Measurements from ENCODE around the gene PXK. TPM values are rescaled to one million over a fixed set of nuclear protein-coding genes. Genes with fewer than 3 reads are reported as not detected.

The PXK gene
- total RNA-seq, 1 experiment from 2014 or later = 14.8 TPM

DNA sequence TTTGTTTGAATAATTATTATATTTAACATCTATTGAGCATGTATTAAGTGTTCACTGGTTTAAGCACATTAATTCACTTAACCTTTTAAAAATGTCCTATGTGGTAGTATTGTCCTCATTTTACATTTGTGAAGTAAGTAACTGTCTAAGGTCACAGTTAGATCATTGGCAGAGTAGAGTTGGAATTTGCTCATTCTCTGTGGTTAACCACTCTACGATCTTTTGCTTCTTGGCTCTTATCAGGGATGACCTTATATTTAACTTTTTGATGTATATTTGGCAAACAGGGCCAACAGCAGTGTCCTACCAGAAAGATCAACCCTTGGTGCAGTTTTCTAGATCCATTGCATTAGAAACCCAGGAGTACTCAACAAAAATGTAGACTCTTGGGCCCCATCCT lies 34.0 kb downstream of the PXK start:
- no peak for DNase-seq (ENCODE audit: low read depth)
- in situ Hi-C loops (cut with HindIII; ENCODE audit: low pct_unique_long_range_greater_than_20kb, low sequenced_read_pairs) = no loop called here

DNA sequence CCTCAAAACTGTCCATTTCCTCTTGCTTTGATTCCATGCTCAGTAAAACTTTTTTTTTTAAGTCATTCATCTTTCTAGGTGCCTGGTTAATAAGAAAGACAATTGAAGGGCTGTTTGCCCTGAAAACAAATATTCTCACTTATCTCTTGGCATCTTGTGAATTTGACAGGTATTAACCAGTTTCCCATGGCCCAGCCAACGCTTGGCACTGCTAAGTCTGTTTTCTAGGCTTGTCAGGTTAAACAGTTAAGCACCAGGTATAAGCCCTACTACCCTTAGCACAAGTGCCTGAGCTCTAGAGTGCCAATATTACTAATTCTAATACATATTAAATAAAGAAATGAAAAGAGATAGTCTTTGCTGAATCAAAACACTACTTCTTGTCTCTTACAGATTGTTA lies 36.3 kb downstream of the PXK start:
- in situ Hi-C loops (cut with HindIII; ENCODE audit: low pct_unique_long_range_greater_than_20kb, low sequenced_read_pairs) = no loop called here
- DNase-seq (ENCODE audit: low read depth) = no peak

DNA sequence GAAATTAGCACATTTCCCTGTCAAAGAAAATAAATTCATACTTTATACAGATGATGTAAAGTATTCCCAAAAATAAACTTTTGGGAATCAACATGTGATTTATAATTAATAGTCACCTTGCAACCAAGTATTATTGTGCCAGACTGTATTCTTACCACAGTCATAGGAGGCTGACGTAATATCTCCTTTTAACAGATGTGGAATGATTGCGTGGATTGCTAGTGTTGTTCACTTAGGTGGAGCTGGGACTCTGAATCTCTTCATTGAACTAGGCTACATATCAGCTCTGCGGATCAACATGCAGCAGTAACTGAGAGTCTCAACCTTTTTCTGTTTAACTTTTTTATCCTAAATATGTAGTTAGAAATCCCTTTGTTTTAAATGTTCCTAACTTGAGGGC lies 37.2 kb downstream of the PXK start:
- in situ Hi-C loops (cut with HindIII; ENCODE audit: low pct_unique_long_range_greater_than_20kb, low sequenced_read_pairs) = no loop called here
- no peak for DNase-seq (ENCODE audit: low read depth)

DNA sequence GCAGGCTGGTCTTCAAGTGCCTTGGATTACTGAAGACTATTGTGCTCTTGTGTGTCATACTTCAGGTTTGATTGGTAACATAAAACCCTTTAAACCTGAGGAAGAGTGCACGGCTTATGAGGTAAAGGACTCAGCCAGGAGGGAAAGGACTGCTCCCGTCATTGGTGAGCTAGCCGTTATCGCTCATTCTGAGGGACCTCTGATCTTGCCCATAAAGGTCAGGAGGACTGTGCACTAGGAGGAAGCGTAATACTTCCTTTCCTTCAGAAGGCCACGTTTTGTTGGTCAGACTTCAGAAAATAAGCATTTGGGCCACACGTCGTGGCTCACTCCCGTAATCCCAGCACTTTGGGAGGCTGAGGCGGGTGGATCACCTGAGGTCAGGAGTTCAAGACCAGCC lies 37.7 kb downstream of the PXK start:
- in situ Hi-C loops (cut with HindIII; ENCODE audit: low pct_unique_long_range_greater_than_20kb, low sequenced_read_pairs) = no loop called here
- DNase-seq (ENCODE audit: low read depth) = no peak

DNA sequence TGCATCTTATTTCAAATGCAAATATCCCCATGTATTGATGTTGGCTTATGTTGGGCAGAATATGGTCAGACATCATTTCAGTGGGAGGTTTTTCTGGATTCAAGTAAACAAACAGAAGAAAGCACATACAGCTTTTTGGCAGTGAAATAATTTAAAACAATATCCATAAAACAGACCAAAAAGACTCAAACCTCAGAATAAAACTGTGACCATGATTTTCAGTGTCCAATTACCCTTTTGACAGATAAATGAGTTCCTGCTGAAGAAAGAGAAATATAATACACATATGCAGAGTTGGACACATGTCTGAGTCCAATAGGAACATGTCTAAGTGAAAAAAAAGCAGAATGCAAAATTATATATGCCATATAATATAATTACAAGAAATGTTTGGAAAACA lies 39.1 kb downstream of the PXK start:
- no peak for DNase-seq (ENCODE audit: low read depth)
- in situ Hi-C loops (cut with HindIII; ENCODE audit: low pct_unique_long_range_greater_than_20kb, low sequenced_read_pairs) = no loop called here

DNA sequence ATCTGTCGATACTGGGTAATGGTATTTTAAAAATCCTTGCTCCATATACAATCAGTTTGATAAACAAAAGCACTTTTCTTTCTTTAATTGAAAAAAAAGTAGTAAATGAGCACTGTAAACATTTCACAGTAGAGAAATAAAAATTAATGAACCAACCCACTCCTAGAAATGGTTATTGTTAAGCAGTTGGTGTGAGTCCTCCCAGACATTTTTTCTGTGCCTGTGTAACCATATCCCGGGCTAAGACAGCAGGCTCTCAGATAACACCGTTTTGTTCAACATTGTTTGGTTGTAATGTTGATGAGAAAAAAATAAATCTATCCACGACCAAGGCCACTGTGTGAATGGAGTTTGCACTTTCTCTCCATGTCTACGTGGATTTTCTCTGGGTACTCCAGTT lies 42.6 kb downstream of the PXK start:
- DNase-seq (ENCODE audit: low read depth) = no peak
- in situ Hi-C loops (cut with HindIII; ENCODE audit: low pct_unique_long_range_greater_than_20kb, low sequenced_read_pairs) = no loop called here

DNA sequence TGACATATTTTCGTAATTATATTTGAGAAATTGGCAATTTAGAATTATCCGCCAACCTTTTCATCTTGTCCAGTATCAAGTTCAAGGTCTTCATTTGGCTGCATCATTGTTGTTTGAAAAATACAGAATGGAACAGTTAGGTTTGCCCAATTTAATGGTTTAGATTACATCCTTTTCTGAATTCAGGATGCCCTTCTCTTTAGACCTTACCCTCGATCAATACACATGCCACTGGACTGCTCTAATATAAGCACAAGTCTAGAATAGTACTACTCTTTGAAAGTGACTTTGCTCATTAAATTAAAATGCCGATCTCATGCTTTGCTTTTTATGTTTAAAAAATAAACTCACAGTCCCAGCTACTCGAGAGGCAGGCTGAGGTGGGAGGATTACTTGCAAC lies 44.5 kb downstream of the PXK start:
- no peak for DNase-seq (ENCODE audit: low read depth)
- in situ Hi-C loops (cut with HindIII; ENCODE audit: low pct_unique_long_range_greater_than_20kb, low sequenced_read_pairs) = no loop called here

DNA sequence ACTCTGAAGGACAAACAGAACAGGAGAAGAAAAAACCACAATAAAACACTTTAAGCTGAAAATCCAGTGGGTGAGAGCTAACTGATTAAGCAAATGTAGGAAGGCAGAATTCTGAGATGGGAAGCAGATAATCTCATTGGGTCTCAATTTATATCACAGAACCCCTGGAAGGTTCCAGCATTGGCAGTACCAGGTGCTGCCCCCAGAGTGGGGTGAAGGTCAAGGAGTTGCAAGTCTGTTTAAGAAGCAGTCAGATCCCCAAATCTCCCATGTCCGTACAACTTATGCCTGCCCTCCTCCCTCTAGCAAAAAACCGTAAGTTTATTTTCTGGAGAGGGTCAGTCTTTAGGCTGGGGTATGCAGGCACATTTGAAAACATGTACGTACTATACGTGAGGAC lies 45.1 kb downstream of the PXK start:
- no peak for DNase-seq (ENCODE audit: low read depth)
- in situ Hi-C loops (cut with HindIII; ENCODE audit: low pct_unique_long_range_greater_than_20kb, low sequenced_read_pairs) = no loop called here

DNA sequence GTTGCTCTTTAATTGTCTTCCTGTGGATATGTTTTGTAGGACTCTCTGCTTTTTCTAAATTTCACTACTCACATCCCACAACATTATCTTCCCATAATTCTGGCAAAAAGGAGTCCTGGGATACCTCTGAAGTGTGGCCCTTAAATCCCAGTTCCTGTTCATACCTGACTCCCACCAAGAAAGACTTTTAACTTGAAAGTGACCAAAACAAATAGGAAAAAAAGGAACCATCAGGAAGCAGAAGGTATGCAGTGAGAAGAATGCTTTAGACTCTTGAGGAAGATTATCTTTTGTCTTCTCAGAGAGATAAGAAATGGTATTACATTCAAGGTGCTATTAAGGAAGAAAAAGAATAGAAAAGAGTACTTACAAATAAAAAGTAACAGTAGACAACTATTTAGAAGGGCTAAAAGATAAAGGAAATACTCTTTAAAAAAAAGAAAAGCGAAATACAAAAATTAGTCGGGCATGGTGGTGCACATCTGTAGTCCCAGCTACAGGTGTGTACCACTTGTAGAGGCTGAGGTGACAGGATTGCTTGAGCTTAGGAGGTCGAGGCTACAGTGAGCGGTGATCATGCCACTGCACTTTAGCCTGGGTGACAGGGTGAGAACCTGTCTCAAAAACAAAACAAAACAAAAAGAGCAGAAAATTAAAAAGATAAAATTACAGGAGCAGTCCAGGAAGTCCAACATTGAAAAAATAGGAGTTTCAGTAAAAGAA lies 46.8 kb downstream of the PXK start:
- in situ Hi-C loops (cut with HindIII; ENCODE audit: low pct_unique_long_range_greater_than_20kb, low sequenced_read_pairs) = no loop called here
- DNase-seq (ENCODE audit: low read depth) = no peak

DNA sequence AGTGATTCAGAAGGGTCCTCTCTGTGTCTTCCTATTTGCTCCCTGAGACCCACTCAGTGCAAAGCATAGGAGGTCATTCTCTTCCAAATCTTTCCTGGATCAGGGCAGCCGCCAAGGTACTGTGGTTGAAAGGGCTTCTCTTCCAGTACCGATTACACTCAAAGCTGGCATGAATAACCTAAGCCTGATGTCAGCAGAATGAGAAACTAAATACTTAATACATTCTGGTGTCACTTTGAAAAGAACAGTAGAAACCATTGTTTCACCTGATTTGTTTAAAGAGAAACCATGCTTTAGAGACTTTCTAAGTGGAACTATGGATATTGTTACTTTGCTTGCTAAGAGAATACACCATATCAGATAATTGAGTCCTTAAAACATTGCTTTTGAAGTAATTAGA lies 50.8 kb downstream of the PXK start:
- in situ Hi-C loops (cut with HindIII; ENCODE audit: low pct_unique_long_range_greater_than_20kb, low sequenced_read_pairs) = no loop called here
- DNase-seq (ENCODE audit: low read depth) = no peak

DNA sequence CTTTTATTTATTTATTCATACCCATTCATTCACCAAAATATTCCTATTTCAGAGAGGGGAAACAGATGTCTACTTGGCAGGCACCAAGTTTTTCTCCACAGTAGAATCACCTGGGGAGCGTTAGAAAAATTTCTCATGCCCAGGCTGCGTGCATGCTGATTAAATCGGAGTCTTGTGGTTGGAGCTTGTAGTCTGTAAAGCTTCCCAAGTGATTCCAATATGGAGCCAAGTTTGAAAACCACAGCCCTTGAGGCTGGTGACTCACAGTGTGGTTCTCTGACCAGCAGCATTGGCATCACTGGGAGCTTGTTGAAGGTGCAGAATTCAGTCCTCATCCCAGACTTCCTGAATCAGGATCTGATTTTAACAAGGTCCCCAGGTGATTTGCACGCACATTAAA lies 51.2 kb downstream of the PXK start:
- in situ Hi-C loops (cut with HindIII; ENCODE audit: low pct_unique_long_range_greater_than_20kb, low sequenced_read_pairs) = no loop called here
- peak; percentile 84 for DNase-seq (ENCODE audit: low read depth)

DNA sequence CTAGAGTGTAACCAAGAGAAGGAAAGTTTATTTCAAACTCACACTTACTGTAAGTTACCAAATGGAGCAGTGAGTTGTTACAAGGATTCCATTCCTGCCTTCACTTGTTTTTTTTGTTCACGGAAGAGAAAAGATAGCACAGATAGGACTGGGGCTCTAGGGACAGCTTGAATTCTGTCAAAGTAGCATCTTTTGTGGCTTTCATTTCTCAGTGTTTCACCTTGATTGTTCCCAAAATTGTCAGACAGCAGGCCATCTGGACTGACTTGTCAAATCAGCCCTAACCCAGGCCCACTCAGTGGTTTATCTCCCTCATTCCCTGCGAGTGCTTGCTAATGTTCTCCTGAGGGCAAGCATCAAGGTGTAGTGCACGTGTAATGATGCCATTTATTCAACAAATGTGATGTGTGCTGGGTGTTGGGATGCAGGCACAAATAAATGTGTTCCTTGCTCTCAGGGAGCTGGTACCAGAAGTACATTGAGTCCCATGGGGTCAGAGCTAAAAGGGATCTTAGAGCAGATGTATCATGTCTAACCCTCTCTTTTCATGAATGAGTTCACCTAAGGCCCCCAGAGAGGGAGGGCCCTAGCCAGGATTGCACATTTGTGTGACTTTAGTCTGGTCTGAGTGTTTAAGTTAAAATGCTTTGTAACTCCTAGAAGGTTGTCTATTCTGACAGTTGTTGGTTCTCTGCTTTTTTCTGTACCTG lies 51.8 kb downstream of the PXK start:
- no peak for DNase-seq (ENCODE audit: low read depth)
- in situ Hi-C loops (cut with HindIII; ENCODE audit: low pct_unique_long_range_greater_than_20kb, low sequenced_read_pairs) = no loop called here

DNA sequence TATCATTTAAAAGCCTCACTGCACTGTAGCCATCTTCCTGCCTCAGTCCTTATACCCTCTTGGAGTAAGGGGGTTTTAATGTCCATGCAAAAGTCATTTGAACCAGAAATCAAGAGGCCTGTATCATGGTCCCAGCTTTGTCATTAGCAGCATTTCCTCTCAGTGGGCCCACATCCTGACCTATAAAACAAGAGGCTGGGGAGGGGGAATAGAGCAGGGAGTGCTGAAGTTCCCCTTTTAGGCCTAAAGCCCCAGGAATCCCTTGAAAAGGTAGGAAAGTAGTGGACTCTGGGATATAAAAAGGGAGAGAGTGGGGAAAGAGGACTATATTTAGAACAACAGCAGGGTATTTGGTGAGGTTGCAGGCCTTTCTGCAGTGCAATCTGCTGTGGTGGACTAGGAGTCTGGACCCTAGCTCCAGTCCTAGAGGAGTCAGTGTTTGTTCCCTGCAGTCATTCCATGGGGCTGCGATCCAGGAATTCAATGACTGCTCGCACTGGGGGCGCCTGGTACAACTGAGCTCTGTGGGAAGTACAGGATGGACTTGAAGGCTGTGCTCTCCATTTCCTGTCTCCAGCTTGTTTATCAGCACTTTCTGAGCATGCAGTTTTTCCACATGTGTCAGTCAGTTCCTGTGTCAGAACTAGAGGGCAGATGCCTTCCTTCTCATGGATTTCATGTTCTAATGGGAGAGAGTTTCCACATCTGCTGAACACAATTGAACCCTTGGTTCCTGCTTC lies 54.1 kb downstream of the PXK start:
- no peak for DNase-seq (ENCODE audit: low read depth)
- in situ Hi-C loops (cut with HindIII; ENCODE audit: low pct_unique_long_range_greater_than_20kb, low sequenced_read_pairs) = no loop called here

DNA sequence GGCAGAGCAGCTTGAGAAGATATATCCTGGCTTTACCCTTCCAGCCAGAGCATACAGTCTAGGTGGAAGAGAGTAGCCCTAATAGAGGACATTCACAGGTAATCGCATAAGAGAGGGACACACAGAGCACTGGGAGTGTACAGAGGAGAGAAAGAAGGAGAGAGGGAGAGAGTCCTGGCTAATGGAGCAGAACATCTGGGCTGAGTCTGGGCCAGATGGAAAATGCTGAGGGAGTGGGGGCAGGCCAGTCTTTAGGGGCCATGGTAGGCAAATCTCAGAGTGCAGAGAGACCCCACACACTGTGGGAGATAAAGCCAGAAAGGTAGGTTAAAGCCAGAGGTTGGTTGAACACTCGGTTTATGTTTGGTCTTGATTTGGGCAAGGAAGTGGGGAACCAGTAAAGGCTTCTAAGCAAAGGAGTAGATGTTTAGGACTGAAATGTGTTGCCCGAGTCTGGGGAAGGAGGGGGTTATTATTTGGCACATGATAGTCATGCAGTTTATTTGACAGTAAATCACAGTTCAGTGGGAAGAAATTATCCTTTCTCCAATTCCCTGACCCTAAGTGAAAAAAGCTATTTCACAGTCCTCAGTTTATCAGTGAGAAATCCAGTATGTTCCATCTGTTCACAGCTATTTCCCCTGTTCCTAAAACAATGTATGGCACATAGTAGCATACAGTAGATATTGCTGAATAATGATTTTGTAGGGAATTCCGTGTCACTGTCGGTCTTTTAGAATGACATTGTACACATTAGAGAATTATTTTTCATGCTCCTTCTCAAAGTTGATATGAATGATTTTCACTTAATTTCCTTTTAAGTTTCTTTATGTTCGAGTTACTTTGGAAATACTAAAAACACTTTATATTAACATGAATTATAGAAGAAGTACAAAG lies 55.2 kb downstream of the PXK start:
- no peak for DNase-seq (ENCODE audit: low read depth)
- in situ Hi-C loops (cut with HindIII; ENCODE audit: low pct_unique_long_range_greater_than_20kb, low sequenced_read_pairs) = no loop called here

DNA sequence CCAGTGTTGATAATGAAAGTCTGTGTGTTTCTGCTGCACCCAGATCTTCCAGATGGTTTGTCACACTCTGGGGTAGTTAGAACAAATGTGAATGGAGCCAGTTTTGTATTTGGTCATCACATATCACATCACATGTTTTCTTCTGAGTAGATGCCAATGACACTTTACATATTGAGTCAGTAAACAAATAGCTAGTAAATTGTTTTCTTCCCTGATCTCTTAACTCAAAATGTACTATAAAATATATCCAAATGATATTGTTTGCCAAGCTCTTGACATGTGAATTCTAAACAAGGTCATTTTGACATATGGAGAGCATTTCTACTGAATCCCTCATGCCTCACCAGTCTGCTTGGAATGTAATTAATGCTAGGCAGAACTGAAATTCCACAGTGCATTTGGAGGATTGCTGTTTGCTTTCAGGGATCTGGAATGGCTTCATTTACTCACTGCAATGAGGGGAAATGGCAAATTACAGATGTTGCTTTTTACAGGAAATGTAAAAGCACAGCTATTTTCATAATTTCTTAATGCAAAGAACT lies 55.9 kb downstream of the PXK start:
- in situ Hi-C loops (cut with HindIII; ENCODE audit: low pct_unique_long_range_greater_than_20kb, low sequenced_read_pairs) = no loop called here
- DNase-seq (ENCODE audit: low read depth) = no peak

DNA sequence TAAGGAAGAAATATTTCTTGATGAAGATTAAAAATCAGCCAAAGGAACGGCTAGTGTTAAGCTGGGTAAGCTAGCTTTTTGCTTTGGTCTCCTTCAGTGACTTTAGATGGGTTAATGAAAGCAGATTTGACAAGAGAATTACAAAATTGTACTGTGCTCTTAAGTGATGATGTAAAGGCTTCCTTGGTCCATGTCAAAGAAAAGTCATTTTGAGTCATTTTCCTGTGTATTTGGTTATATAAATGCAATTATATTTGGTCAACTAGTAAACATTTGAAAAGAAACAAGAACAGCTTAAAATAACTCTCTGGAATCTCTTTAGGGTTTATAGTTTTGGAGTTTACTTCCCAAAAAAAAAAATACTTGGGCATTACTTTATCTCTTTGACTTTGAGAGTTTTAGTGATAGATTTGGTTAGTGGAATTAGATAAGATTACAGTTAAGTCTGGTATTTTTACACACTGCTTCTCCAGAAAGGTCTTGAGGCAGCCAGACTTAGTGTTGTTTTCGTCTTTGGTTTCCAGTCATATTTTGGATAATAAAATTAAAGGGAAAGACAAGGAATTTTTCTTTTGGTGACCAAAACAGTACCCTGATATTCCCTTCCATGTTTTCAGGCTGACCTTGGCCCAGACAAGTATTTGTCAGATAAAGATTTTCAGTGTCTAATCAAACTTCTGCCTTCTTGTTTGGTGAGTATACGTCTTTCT lies 58.6 kb downstream of the PXK start:
- no peak for DNase-seq (ENCODE audit: low read depth)
- in situ Hi-C loops (cut with HindIII; ENCODE audit: low pct_unique_long_range_greater_than_20kb, low sequenced_read_pairs) = no loop called here

DNA sequence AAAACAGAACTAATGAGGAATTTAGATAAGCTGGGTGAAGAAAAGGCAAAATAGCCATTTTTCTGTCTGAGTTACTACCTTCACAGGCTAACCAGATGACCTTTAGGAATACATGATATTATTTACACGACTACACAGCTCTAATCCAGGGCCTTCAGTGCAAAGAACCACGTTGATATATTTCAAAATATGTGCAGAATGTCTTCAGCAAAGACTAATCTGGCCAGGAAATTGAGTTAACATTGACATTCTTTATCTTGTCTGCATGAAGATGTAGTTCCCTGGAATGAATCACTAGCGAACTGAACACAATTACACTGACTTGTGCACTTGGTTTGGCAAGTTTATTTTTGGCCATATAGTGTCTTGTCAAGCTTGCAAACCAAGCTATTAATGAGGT lies 59.5 kb downstream of the PXK start:
- in situ Hi-C loops (cut with HindIII; ENCODE audit: low pct_unique_long_range_greater_than_20kb, low sequenced_read_pairs) = no loop called here

DNA sequence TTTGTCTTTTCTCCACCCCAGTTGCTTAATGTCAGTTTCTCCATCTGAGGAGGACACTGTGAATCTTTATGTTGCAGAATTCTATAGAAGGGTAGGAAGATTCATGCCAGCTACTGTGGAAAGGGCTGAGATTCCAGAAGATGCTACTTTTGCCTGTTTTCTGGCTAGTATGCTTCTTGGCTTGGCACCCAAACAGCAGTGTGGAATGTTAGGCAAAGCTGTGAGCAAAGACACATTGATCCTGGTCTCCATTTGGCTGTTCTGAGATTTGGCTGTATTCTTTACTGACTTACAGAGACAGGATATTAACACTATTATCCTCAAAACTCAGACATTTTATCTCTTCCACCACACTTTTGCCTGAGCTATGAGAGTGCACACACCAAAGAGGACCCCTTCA lies 61.6 kb downstream of the PXK start:
- no peak for DNase-seq (ENCODE audit: low read depth)
- in situ Hi-C loops (cut with HindIII; ENCODE audit: low pct_unique_long_range_greater_than_20kb, low sequenced_read_pairs) = no loop called here

More for the DNA sequence above, 59.5 kb downstream of the PXK start:
- DNase-seq (ENCODE audit: low read depth) = no peak

Measured in Caki2 (cell line).